Measurements from ENCODE around the gene ZNF74.

ZNF74 gene

DNA sequence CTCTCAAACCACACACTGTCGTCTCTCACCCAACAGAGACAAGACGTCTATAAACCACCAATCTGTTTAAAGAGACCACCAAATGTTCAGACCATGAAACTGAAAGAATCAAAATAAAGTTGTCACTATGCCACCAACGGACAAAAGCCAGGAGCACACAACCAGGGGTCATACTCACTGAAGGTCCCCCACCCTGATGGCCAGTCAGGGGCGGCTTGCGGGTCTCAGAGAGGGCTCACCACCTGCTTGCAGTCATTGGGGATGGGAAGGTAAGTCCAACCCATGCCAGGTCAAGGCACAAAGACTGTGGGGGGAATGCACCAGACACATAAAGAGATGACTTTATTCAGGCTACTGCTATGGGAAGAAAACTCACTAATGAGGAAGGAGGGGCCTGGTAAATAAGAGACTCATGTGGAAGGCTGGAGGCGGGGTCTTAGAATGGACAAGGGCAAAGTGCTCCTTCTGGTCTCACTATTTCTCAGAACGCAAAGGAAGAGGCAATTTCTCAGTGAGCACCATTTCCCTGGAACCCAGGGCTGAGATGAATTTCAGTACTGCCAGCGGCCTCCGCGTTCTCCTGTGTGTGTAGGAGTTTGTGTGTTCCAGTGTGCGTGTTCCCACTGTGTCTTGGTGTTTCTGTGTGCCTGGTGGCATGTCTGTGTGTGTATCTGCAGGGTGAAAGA, 26.3 kb downstream of the ZNF74 start:
- H3K4me1 ChIP-seq (ENCODE audit: insufficient read depth, poor library complexity, severe bottlenecking) = no peaks in the 10 kb centered on the region
- no peaks in the 10 kb centered on the region for H3K36me3 ChIP-seq (ENCODE audit: low read depth)
- DNase-seq (ENCODE audit: low spot score) = peak; percentile 28
- no peak overlapping the region for H3K4me3 ChIP-seq (ENCODE audit: severe bottlenecking)
- H3K9me3 ChIP-seq (ENCODE audit: severe bottlenecking) = no peaks in the 10 kb centered on the region
- no peaks in the 10 kb centered on the region for H3K27me3 ChIP-seq (ENCODE audit: insufficient read depth, poor library complexity, severe bottlenecking)
- no peak overlapping the region for H3K27ac ChIP-seq (ENCODE audit: poor library complexity, severe bottlenecking)
- ATAC-seq (ENCODE audit: low read depth) = no peak
- no peak for TF ChIP-seq CTCF (IDR thresholded peaks at IDR 0.05; ENCODE audit: poor library complexity, severe bottlenecking)

DNA sequence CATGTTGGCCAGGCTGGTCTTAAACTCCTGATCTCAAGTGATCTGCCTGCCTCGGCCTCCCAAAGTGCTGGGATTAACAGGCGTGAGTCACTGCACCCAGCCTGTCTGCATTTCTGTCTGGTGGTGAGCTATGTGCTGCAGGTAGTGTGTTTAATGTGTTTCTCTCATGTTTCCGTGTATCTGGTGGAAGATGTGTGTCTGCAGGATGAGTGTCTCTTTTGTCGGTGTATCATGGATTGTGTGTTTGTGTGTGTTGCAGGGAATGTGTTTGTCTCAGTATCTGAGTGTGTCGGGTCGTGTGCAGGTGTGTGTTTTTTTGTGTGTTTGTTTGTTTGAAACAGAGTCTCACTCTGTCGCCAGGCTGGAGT, 27.5 kb downstream of the ZNF74 start:
- H3K36me3 ChIP-seq (ENCODE audit: low read depth) = no peaks in the 10 kb centered on the region
- no peaks in the 10 kb centered on the region for H3K9me3 ChIP-seq (ENCODE audit: severe bottlenecking)
- no peak overlapping the region for H3K27ac ChIP-seq (ENCODE audit: poor library complexity, severe bottlenecking)
- no peaks in the 10 kb centered on the region for H3K4me1 ChIP-seq (ENCODE audit: insufficient read depth, poor library complexity, severe bottlenecking)
- H3K4me3 ChIP-seq (ENCODE audit: severe bottlenecking) = no peak overlapping the region
- TF ChIP-seq CTCF (IDR thresholded peaks at IDR 0.05; ENCODE audit: poor library complexity, severe bottlenecking) = no peak
- H3K27me3 ChIP-seq (ENCODE audit: insufficient read depth, poor library complexity, severe bottlenecking) = no peaks in the 10 kb centered on the region
- DNase-seq (ENCODE audit: low spot score) = peak; percentile 19
- 0 out of 3 replicates have a peak, but pooled peaks have one; percentile 30 for ATAC-seq (ENCODE audit: low read depth)

DNA sequence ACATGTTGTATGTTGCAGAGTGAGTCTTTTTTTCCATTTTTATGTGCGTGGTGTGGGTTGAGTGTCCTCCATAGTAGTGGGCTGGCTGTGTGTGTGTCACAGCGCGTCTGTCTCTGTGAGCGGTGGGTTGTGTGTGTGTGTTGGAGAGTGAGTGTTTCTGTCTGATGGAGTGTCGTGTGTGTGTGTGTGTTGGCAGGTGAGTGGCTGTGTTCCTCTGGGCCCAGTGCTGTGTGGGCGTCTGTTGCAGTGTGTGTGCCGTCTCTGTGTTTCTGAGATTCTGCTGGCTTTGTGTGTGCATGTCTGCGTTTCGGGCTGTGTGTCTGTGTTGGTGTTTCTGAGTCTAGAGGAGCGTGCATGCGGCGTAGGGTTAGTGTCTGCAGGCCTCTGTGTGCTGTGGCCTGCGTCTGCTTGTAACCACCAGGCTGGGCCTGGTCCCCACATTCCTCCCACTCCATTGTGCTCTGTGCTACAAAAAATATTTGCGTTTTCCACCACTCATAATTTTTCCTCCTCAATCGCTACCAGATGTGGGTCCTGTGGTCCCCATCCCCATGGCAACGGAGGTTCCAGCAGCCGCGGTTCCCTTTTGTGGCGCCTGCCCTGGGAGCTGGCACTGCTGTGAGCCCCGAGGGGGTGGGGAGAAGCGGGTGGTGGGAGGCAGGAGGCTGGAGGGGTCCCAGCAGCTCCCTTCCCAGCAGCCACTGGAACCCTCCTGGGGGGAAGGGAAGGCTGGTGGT, 28.5 kb downstream of the ZNF74 start:
- Histone ChIP-seq H3K4me3 (ENCODE audit: severe bottlenecking) (no peak overlapping the region), H3K4me1 (ENCODE audit: insufficient read depth, poor library complexity, severe bottlenecking) (no peaks in the 10 kb centered on the region), H3K36me3 (ENCODE audit: low read depth) (no peaks in the 10 kb centered on the region), H3K9me3 (ENCODE audit: severe bottlenecking) (no peaks in the 10 kb centered on the region), H3K27me3 (ENCODE audit: insufficient read depth, poor library complexity, severe bottlenecking) (no peaks in the 10 kb centered on the region), H3K27ac (ENCODE audit: poor library complexity, severe bottlenecking) (no peak overlapping the region)
- TF ChIP-seq CTCF (IDR thresholded peaks at IDR 0.05; ENCODE audit: poor library complexity, severe bottlenecking) = no peak
- ATAC-seq (ENCODE audit: low read depth) (no peak), DNase-seq (ENCODE audit: low spot score) (peak; percentile 41)

GRCh38 chr22:20423008-20423905, 29.3 kb downstream of the ZNF74 start:
- no peak overlapping the region for H3K27ac ChIP-seq (ENCODE audit: poor library complexity, severe bottlenecking)

More at GRCh38 chr22:20423008-20423905, 29.3 kb downstream of the ZNF74 start:
- Histone ChIP-seq H3K4me3 (ENCODE audit: severe bottlenecking) (no peak overlapping the region), H3K9me3 (ENCODE audit: severe bottlenecking) (no peaks in the 10 kb centered on the region), H3K4me1 (ENCODE audit: insufficient read depth, poor library complexity, severe bottlenecking) (no peaks in the 10 kb centered on the region), H3K36me3 (ENCODE audit: low read depth) (no peaks in the 10 kb centered on the region), H3K27me3 (ENCODE audit: insufficient read depth, poor library complexity, severe bottlenecking) (no peaks in the 10 kb centered on the region)
- TF ChIP-seq CTCF (IDR thresholded peaks at IDR 0.05; ENCODE audit: poor library complexity, severe bottlenecking) = no peak
- ATAC-seq (ENCODE audit: low read depth) (no peak), DNase-seq (ENCODE audit: low spot score) (peak; percentile 47)

All from RWPE2 (cell line).